ENCODE measurements around the gene EMC10. TPM values are rescaled to one million over a fixed set of nuclear protein-coding genes. Genes with fewer than 3 reads are reported as not detected.

Gene EMC10
- total RNA-seq, 1 experiment from 2014 or later, result 108 TPM

DNA sequence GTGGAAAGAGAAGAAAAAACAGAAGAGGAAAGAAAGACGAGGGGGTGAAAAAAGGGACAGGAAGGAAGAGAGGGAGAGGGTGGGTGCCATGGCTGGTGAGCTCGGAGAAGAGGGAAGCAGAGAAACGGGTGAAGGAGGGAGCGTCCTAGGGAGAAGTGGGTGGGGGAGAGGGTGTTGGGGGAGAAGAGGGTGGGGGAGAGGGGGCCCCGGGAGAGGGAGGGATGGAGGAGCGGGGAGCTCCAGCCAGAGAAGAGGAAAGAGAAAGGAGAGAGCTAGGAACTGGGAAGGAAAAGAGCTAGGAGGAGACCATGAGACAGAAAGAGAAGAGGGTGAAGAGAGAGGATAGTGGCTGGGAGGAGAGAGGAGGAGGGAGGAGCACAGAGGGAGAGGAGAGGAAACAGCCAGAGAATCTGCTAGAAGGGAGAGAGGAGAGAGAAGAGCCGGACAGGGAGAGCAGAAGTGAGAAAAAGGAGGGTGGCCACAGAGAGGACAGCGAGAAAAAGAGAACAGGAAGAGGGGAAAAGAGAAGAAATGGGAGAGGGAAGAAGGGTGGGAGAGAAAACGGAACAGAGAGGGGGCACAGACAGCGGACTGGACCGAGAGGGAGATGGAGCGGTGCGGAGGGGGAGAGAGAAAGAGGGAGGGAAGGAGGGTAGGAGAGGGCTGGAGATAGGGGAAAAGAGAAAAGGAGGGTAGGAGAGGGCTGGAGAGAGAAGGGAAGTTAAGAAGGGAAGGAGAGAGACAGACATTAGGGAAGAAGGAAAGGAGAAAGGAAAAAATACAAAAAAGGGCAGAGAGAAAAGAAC is 12.3 kb downstream of the EMC10 start:
- Histone ChIP-seq H3K9me3 (ENCODE audit: low read depth, low read length, poor library complexity, severe bottlenecking) (peaks cover 8% of the 10 kb centered on the region), H3K4me1 (ENCODE audit: insufficient read depth, low read length, poor library complexity, severe bottlenecking) (no peaks in the 10 kb centered on the region), H3K4me3 (ENCODE audit: low read depth, low read length, poor library complexity, severe bottlenecking) (no peak overlapping the region), H3K27me3 (replicated peaks; ENCODE audit: insufficient read depth, low read depth, low read length, poor library complexity) (peaks cover 52% of the 10 kb centered on the region), H3K27ac (ENCODE audit: low read depth, low read length, poor library complexity, severe bottlenecking) (no peak overlapping the region), H3K36me3 (ENCODE audit: insufficient read depth, low read length, poor library complexity, severe bottlenecking) (no peaks in the 10 kb centered on the region)
- intact Hi-C loops (cut with micrococcal nuclease; ENCODE audit: unreplicated experiment), result no loop called here
- BruUV-seq (replicated peaks), result no TSS peak
- no peak for DNase-seq (ENCODE audit: low spot score)
- TF ChIP-seq, protein P1, sequence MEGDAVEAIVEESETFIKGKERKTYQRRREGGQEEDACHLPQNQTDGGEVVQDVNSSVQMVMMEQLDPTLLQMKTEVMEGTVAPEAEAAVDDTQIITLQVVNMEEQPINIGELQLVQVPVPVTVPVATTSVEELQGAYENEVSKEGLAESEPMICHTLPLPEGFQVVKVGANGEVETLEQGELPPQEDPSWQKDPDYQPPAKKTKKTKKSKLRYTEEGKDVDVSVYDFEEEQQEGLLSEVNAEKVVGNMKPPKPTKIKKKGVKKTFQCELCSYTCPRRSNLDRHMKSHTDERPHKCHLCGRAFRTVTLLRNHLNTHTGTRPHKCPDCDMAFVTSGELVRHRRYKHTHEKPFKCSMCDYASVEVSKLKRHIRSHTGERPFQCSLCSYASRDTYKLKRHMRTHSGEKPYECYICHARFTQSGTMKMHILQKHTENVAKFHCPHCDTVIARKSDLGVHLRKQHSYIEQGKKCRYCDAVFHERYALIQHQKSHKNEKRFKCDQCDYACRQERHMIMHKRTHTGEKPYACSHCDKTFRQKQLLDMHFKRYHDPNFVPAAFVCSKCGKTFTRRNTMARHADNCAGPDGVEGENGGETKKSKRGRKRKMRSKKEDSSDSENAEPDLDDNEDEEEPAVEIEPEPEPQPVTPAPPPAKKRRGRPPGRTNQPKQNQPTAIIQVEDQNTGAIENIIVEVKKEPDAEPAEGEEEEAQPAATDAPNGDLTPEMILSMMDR (conservative IDR thresholded peaks at IDR 0.05; ENCODE audit: low read depth, low read length), result no peak
- ChIA-PET POLR2A (ENCODE audit: low non-redundant PET) (no interaction called here), CTCF (interaction anchor here (0.7 kb wide), 1 partner anchor 211 kb away, joined by 3 read pairs; no protein-coding TSS in a partner anchor)

DNA sequence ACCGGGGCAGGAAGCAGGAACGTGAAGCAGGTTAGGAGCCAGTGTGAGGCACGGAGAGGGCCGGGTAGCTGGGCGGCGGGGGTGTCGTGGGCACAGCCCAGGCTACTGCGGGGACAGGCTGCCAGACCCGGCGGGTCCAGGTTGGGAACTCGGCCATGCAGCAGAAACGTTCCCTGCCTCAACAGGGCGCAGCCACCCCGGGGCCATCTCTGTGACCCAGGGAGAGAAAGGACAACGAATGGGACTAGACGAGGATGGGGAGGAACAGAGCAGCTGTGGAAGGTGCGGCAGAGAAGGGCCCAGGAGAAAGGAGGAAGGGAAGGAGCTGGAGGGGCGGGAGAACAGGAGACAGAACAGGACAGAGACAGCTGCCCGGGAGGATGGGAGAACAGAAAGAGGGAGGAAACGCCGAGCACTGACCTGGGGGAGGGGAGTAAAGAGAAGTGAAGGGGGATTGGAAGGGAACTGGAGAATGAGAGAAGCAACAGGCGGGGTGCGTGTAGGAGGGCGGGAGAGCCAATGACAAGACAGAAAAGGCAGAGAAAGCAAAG is 13.2 kb downstream of the EMC10 start:
- no TSS peak for BruUV-seq (replicated peaks)
- no peaks in the 10 kb centered on the region for H3K36me3 ChIP-seq (ENCODE audit: insufficient read depth, low read length, poor library complexity, severe bottlenecking)
- peaks cover 8% of the 10 kb centered on the region for H3K9me3 ChIP-seq (ENCODE audit: low read depth, low read length, poor library complexity, severe bottlenecking)
- H3K27me3 ChIP-seq (replicated peaks; ENCODE audit: insufficient read depth, low read depth, low read length, poor library complexity), result peaks cover 59% of the 10 kb centered on the region
- intact Hi-C loops (cut with micrococcal nuclease; ENCODE audit: unreplicated experiment), result no loop called here
- ChIA-PET POLR2A (ENCODE audit: low non-redundant PET) (no interaction called here), CTCF (no interaction called here)
- no peaks in the 10 kb centered on the region for H3K4me1 ChIP-seq (ENCODE audit: insufficient read depth, low read length, poor library complexity, severe bottlenecking)
- H3K27ac ChIP-seq (ENCODE audit: low read depth, low read length, poor library complexity, severe bottlenecking), result no peak overlapping the region
- no peak for DNase-seq (ENCODE audit: low spot score)
- TF ChIP-seq EZH2 (IDR thresholded peaks at IDR 0.05; ENCODE audit: borderline replicate concordance, low read depth, low read length, poor library complexity, severe bottlenecking), result no peak
- TF ChIP-seq, protein P1 (conservative IDR thresholded peaks at IDR 0.05; ENCODE audit: low read depth, low read length), result no peak
- no peak overlapping the region for H3K4me3 ChIP-seq (ENCODE audit: low read depth, low read length, poor library complexity, severe bottlenecking)

DNA sequence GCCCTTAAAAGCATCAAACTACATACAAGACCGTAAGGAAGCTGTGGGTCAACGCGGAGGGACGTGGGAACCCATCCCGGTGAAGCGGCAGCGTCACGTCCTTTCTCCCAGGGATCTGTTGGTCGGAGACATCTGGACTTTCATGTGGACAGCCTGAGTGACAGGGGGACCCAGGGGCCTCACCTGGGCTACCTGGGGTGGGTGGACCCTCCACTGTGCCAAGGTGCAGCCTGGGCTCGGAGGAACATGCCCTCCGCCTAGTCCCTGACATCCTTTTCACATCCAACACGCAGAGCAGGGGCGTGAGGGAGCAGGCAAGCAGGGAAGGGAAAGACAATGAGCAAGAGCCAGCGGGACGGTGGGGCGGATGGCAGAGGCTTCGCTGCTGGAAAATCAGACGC is 14.1 kb downstream of the EMC10 start:
- Histone ChIP-seq H3K4me3 (ENCODE audit: low read depth, low read length, poor library complexity, severe bottlenecking) (no peak overlapping the region), H3K36me3 (ENCODE audit: insufficient read depth, low read length, poor library complexity, severe bottlenecking) (no peaks in the 10 kb centered on the region), H3K27ac (ENCODE audit: low read depth, low read length, poor library complexity, severe bottlenecking) (no peak overlapping the region), H3K27me3 (replicated peaks; ENCODE audit: insufficient read depth, low read depth, low read length, poor library complexity) (peaks cover 67% of the 10 kb centered on the region), H3K9me3 (ENCODE audit: low read depth, low read length, poor library complexity, severe bottlenecking) (peaks cover 8% of the 10 kb centered on the region), H3K4me1 (ENCODE audit: insufficient read depth, low read length, poor library complexity, severe bottlenecking) (no peaks in the 10 kb centered on the region)
- no TSS peak for BruUV-seq (replicated peaks)
- no peak for DNase-seq (ENCODE audit: low spot score)
- POLR2A ChIA-PET (ENCODE audit: low non-redundant PET), result no interaction called here
- CTCF ChIA-PET, result no interaction called here
- intact Hi-C loops (cut with micrococcal nuclease; ENCODE audit: unreplicated experiment), result no loop called here
- no peak for TF ChIP-seq EZH2 (IDR thresholded peaks at IDR 0.05; ENCODE audit: borderline replicate concordance, low read depth, low read length, poor library complexity, severe bottlenecking)
- TF ChIP-seq, protein P1 (conservative IDR thresholded peaks at IDR 0.05; ENCODE audit: low read depth, low read length), result no peak
